Upper lobe of left lung (tissue), 4 donors: Measurements from ENCODE around the gene ZNF544.

Experiments
- CTCF ChIP-seq, 6 experiments: fragments of 450-650 bp in 4 of 6; fragments of 200-600 bp in 2 of 6; sonication (generic) in 2 of 6; IDR thresholded peaks; one replicate each; pipeline ENCODE4 v1.5.1; 2016 to 2019; ENCODE audit warnings: antibody characterized with exemption in 6 of 6
- POLR2A ChIP-seq, 4 donors: fragments of 450-650 bp; IDR thresholded peaks; one replicate each; pipeline ENCODE4 v1.5.1; 2016 to 2017; ENCODE audit warnings: antibody characterized with exemption in 4 of 4, mild to moderate bottlenecking in 2 of 4
- POLR2AphosphoS5 ChIP-seq, 2 donors: sonication (generic); formaldehyde crosslinking; IDR thresholded peaks; one replicate each; pipeline ENCODE4 v1.5.1; 2017; ENCODE audit warnings: antibody characterized with exemption in 2 of 2

- TF ChIP-seq POLR2A (IDR thresholded peaks at IDR 0.05) (no peak), CTCF (IDR thresholded peaks at IDR 0.05) (no peak), POLR2AphosphoS5 (IDR thresholded peaks at IDR 0.05) (no peak)
Measured at GRCh38 chr19:58300620-58301019, 71.9 kb downstream of the ZNF544 start.
